DND-41 (cell line): ENCODE data around the gene ABHD4.

Source experiments
- ATAC-seq: fragments of 200-7000 bp; cut with Tn5 transposase; 3 replicates; pipeline ENCODE4 v1.9.1; 2021; ENCODE audit warnings: low read depth; ENCODE audit not compliant: insufficient read depth
- DNase-seq: peaks from one replicate; pipeline ENCODE4 v3.0.0-alpha.2; 2020
- H2AFZ ChIP-seq: 2 replicates; pipeline ENCODE4 v1.6.0; 2012; ENCODE audit warnings: low read depth, low read length
- H3K27ac ChIP-seq: 2 replicates; pipeline ENCODE4 v1.5.1; 2012; ENCODE audit warnings: low read length, inconsistent platforms
- H3K27me3 ChIP-seq: fragments of 200-600 bp; sonication (generic); 2 replicates; pipeline ENCODE4 v1.6.0; 2012; ENCODE audit warnings: low read length, mild to moderate bottlenecking, inconsistent platforms; ENCODE audit not compliant: insufficient read depth, poor library complexity
- H3K36me3 ChIP-seq: 2 replicates; pipeline ENCODE4 v1.5.1; 2012; ENCODE audit warnings: low read length, inconsistent platforms; ENCODE audit not compliant: insufficient read depth
- H3K4me1 ChIP-seq: 2 replicates; pipeline ENCODE4 v1.5.1; 2012; ENCODE audit warnings: mild to moderate bottlenecking, low read length; ENCODE audit not compliant: insufficient read depth
- H3K4me2 ChIP-seq: 2 replicates; pipeline ENCODE4 v1.6.0; 2012; ENCODE audit warnings: mild to moderate bottlenecking, moderate library complexity, low read length, inconsistent platforms; ENCODE audit not compliant: insufficient read depth
- H3K4me3 ChIP-seq, 2 experiments: fragments of 200-600 bp in 1 of 2; shearing (Covaris generic) in 1 of 2; 2 replicates each; pipeline ENCODE4 v1.5.1; 2012 to 2016; ENCODE audit warnings: inconsistent platforms in 2 of 2, low read length in 2 of 2, mild to moderate bottlenecking in 2 of 2, low read depth in 1 of 2, moderate library complexity in 1 of 2
- H3K79me2 ChIP-seq: 2 replicates; pipeline ENCODE4 v1.6.0; 2012; ENCODE audit warnings: low read length, inconsistent platforms; ENCODE audit not compliant: insufficient read depth
- H3K9ac ChIP-seq: 2 replicates; pipeline ENCODE4 v1.6.0; 2012; ENCODE audit warnings: low read depth, mild to moderate bottlenecking, inconsistent platforms, low read length, moderate library complexity
- H3K9me3 ChIP-seq: 2 replicates; pipeline ENCODE4 v1.5.1; 2012; ENCODE audit warnings: low read length, moderate library complexity, mild to moderate bottlenecking, inconsistent platforms; ENCODE audit not compliant: insufficient read depth, severe bottlenecking
- H4K20me1 ChIP-seq: 2 replicates; pipeline ENCODE4 v1.6.0; 2012; ENCODE audit warnings: low read length; ENCODE audit not compliant: insufficient read depth
- CTCF ChIP-seq: IDR thresholded peaks from 2 replicates; pipeline ENCODE4 v1.5.1; 2012; ENCODE audit warnings: borderline replicate concordance, low read length, moderate library complexity, mild to moderate bottlenecking; ENCODE audit not compliant: poor library complexity, severe bottlenecking; ENCODE audit errors: extremely low read depth
- EZH2 ChIP-seq: IDR thresholded peaks from 3 replicates; pipeline ENCODE4 v1.6.1; 2012; ENCODE audit warnings: borderline replicate concordance, low read depth, mild to moderate bottlenecking, moderate library complexity, low read length, inconsistent platforms; ENCODE audit not compliant: severe bottlenecking

The ABHD4 gene

GRCh38 chr14:22650046-22650739 is 52.1 kb downstream of the ABHD4 start:
- Histone ChIP-seq H4K20me1 (no peaks in the 10 kb centered on the region), H3K4me3 (no peak overlapping the region), H3K79me2 (no peaks in the 10 kb centered on the region), H3K4me2 (no peak overlapping the region), H3K9me3 (no peaks in the 10 kb centered on the region), H3K4me1 (peaks cover 3% of the 10 kb centered on the region; the same call in 1 of the 2 replicates), H3K27me3 (peaks cover 16% of the 10 kb centered on the region), H3K36me3 (no peaks in the 10 kb centered on the region), H3K27ac (no peak overlapping the region), H2AFZ (no peak overlapping the region), H3K9ac (no peak overlapping the region)
- ATAC-seq, result no peak
- DNase-seq, result no peak
- TF ChIP-seq EZH2, result no peak
- no peak for TF ChIP-seq CTCF

- 0 out of 3 replicates have a peak, but pooled peaks have one; percentile 35 for ATAC-seq
- Histone ChIP-seq H3K36me3 (no peaks in the 10 kb centered on the region), H3K4me1 (no peaks in the 10 kb centered on the region), H3K9ac (no peak overlapping the region), H4K20me1 (no peaks in the 10 kb centered on the region), H3K79me2 (no peaks in the 10 kb centered on the region), H3K4me2 (no peak overlapping the region), H3K27ac (no peak overlapping the region), H2AFZ (no peak overlapping the region), H3K9me3 (no peaks in the 10 kb centered on the region), H3K4me3 (no peak overlapping the region), H3K27me3 (peaks cover 16% of the 10 kb centered on the region)
- DNase-seq, result peak; percentile 8
- TF ChIP-seq EZH2 (no peak), CTCF (no peak)
These were observed 52.9 kb downstream of the ABHD4 start for GRCh38 chr14:22650960-22651521.

- H3K4me3 ChIP-seq, result no peak overlapping the region
These were observed 53.5 kb downstream of the ABHD4 start for GRCh38 chr14:22651586-22651985.

More at GRCh38 chr14:22651586-22651985, 53.5 kb downstream of the ABHD4 start:
- no peak for DNase-seq
- H3K4me1 ChIP-seq, result no peaks in the 10 kb centered on the region
- no peaks in the 10 kb centered on the region for H3K9me3 ChIP-seq
- no peak for TF ChIP-seq CTCF
- no peak for TF ChIP-seq EZH2
- no peak overlapping the region for H3K27ac ChIP-seq
- H3K27me3 ChIP-seq, result peaks cover 16% of the 10 kb centered on the region
- no peaks in the 10 kb centered on the region for H3K36me3 ChIP-seq
- H3K79me2 ChIP-seq, result no peaks in the 10 kb centered on the region
- no peak overlapping the region for H3K4me2 ChIP-seq
- no peak overlapping the region for H3K9ac ChIP-seq
- ATAC-seq, result no peak
- H2AFZ ChIP-seq, result no peak overlapping the region
- H4K20me1 ChIP-seq, result no peaks in the 10 kb centered on the region
